Aorta (tissue), 5 donors: ENCODE results near the gene ZBTB40. TPM values are rescaled to one million over a fixed set of nuclear protein-coding genes. Genes with fewer than 3 reads are reported as not detected.

Experiments
- ATAC-seq: fragments of 200-7000 bp; cut with Tn5 transposase; one replicate; pipeline ENCODE4 v1.9.1; 2022; ENCODE audit warnings: moderate library complexity; ENCODE audit not compliant: low FRiP score
- DNase-seq, 2 donors: peaks; one replicate each; pipeline ENCODE4 v3.0.0-alpha.2; 2020
- H3K27ac ChIP-seq, 2 donors: one replicate each; pipeline ENCODE4 v1.5.1; 2013; ENCODE audit warnings: low read length in 2 of 2, mild to moderate bottlenecking in 2 of 2, moderate library complexity in 2 of 2, control low read depth in 1 of 2, inconsistent platforms in 1 of 2, low read depth in 1 of 2
- H3K27me3 ChIP-seq, 2 donors: one replicate each; pipeline ENCODE4 v1.6.1; 2013; ENCODE audit warnings: control low read depth in 1 of 2, low read length in 1 of 2, mild to moderate bottlenecking in 1 of 2, moderate library complexity in 1 of 2; ENCODE audit not compliant: insufficient read depth in 2 of 2, control insufficient read depth in 1 of 2
- H3K36me3 ChIP-seq, 2 donors: one replicate each; pipeline ENCODE4 v1.6.1; 2013; ENCODE audit warnings: control low read depth in 1 of 2, low read length in 1 of 2, mild to moderate bottlenecking in 1 of 2; ENCODE audit not compliant: insufficient read depth in 2 of 2, control insufficient read depth in 1 of 2
- H3K4me1 ChIP-seq, 2 donors: one replicate each; pipeline ENCODE4 v1.6.1; 2013; ENCODE audit warnings: low read length in 2 of 2, control low read depth in 1 of 2, mild to moderate bottlenecking in 1 of 2, moderate library complexity in 1 of 2; ENCODE audit not compliant: insufficient read depth in 2 of 2, control insufficient read depth in 1 of 2
- H3K4me3 ChIP-seq, 2 donors: one replicate each; pipeline ENCODE4 v1.5.1; 2013; ENCODE audit warnings: low read length in 2 of 2, control low read depth in 1 of 2, mild to moderate bottlenecking in 1 of 2
- H3K9me3 ChIP-seq: one replicate; pipeline ENCODE4 v1.6.1; 2013; ENCODE audit warnings: mild to moderate bottlenecking, low read length; ENCODE audit not compliant: control insufficient read depth
- WGBS, 2 donors: extraction: QIAGEN DNeasy Blood & Tissue Kit; methylation state at CpG; one replicate each; pipeline ENCODE4 v1.1.7; 2013; 5-methylcytosine and 5-hydroxymethylcytosine counted together
- intact Hi-C, 2 donors: fragments of 100-400 bp; cut with DNase I; formaldehyde crosslinking; loops; one replicate each; pipeline versions ENCODE4 v1.14.2 to v1.15.0; 2022
- polyA plus RNA-seq, 2 donors: library from polyadenylated mRNA; stranded (reverse); fragments of 200-250 nt; gene quantifications; one replicate each; pipeline ENCODE4 v1.2.3, GENCODE V29; 2013
- total RNA-seq, 2 donors: library from RNA; stranded (reverse); fragmentation: NEBNext Ultra II Directional; extraction: Animal tissue kit (Norgen Biotek cat#: 25700); gene quantifications; one replicate each; pipeline ENCODE4 v1.2.1, GENCODE V29; 2021
- donor health status: healthy with polysubstance abuse.
- donor health status: Bipolar disorder and iron deficiency.
- donor health status: DM: no; HTN: no; CAD: no.
- donor health status: DM: no; HTN: no; CAD: no.
- donor health status: DM: yes; HTN: yes; CAD: no.

Gene ZBTB40
- total and polyA plus RNA-seq, 4 donors = 4.4 to 24.9 (median 20.2) TPM

- no peak overlapping the region for H3K27ac ChIP-seq
- no peaks in the 10 kb centered on the region for H3K27me3 ChIP-seq
- no peaks in the 10 kb centered on the region for H3K9me3 ChIP-seq
- intact Hi-C loops = no loop called here
- H3K4me3 ChIP-seq = no peak overlapping the region
- no peak for DNase-seq
- no peaks in the 10 kb centered on the region for H3K36me3 ChIP-seq
- WGBS, 2 donors = 90 to 92% methylated on average over 34 of the region's 34 CpGs
- ATAC-seq = no peak
- no peaks in the 10 kb centered on the region for H3K4me1 ChIP-seq
These were observed 118.7 kb downstream of the ZBTB40 start for GRCh38 chr1:22570140-22570909.

GRCh38 chr1:22572818-22573217, 121.2 kb downstream of the ZBTB40 start:
- Histone ChIP-seq H3K36me3 (no peaks in the 10 kb centered on the region), H3K9me3 (no peaks in the 10 kb centered on the region), H3K27ac (no peak overlapping the region), H3K4me1 (no peaks in the 10 kb centered on the region), H3K27me3 (no peaks in the 10 kb centered on the region), H3K4me3 (no peak overlapping the region)
- intact Hi-C loops = no loop called here
- WGBS, 2 donors = 73 to 76% methylated on average over 9 of the region's 9 CpGs
- DNase-seq (no peak), ATAC-seq (no peak)

DNA sequence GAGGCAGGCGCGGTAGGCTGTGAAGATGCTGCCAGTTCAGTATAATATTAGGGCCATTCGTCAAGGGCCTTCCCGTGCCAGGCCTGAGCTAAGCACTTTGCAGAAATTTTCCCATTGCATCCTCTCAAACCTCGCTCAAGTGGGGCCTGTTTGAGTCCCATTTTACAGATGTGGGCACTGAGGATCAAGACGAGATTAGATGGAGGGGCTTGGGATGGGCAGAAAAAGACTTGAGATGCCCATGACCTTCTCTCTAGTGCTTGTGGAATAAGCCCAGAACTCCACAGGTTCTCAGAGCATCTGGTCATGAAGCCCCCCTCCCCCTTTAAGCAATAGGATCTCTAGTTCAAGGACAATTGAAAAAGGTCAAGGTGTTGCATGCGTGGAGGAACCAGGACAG, 121.6 kb downstream of the ZBTB40 start:
- no peaks in the 10 kb centered on the region for H3K9me3 ChIP-seq
- intact Hi-C loops = no loop called here
- 82 to 87% methylated on average over 7 of the region's 7 CpGs for WGBS, 2 donors
- no peaks in the 10 kb centered on the region for H3K4me1 ChIP-seq
- DNase-seq = no peak
- no peak overlapping the region for H3K27ac ChIP-seq
- ATAC-seq = no peak
- no peaks in the 10 kb centered on the region for H3K36me3 ChIP-seq
- H3K4me3 ChIP-seq = no peak overlapping the region
- no peaks in the 10 kb centered on the region for H3K27me3 ChIP-seq

- ATAC-seq (no peak), DNase-seq (no peak)
- H3K4me1 ChIP-seq = no peaks in the 10 kb centered on the region
- no peaks in the 10 kb centered on the region for H3K27me3 ChIP-seq
- no peaks in the 10 kb centered on the region for H3K9me3 ChIP-seq
- intact Hi-C loops = no loop called here
- H3K27ac ChIP-seq = no peak overlapping the region
- 59 to 65% methylated on average over 8 of the region's 8 CpGs for WGBS, 2 donors
- H3K4me3 ChIP-seq = no peak overlapping the region
- H3K36me3 ChIP-seq = no peaks in the 10 kb centered on the region
These were observed 124.0 kb downstream of the ZBTB40 start for GRCh38 chr1:22575532-22576149.

DNA sequence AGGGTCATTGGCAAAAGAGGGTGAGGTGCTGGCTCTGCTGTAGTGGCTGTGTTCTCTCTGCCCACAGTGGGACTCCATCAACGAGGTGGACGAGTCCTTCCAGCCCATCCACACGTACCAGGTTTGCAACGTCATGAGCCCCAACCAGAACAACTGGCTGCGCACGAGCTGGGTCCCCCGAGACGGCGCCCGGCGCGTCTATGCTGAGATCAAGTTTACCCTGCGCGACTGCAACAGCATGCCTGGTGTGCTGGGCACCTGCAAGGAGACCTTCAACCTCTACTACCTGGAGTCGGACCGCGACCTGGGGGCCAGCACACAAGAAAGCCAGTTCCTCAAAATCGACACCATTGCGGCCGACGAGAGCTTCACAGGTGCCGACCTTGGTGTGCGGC, 124.5 kb downstream of the ZBTB40 start:
- intact Hi-C loops = no loop called here
- H3K36me3 ChIP-seq = no peaks in the 10 kb centered on the region
- no peaks in the 10 kb centered on the region for H3K9me3 ChIP-seq
- ATAC-seq (no peak), DNase-seq (no peak)
- no peak overlapping the region for H3K27ac ChIP-seq
- H3K4me1 ChIP-seq = no peaks in the 10 kb centered on the region
- no peaks in the 10 kb centered on the region for H3K27me3 ChIP-seq
- no peak overlapping the region for H3K4me3 ChIP-seq
- WGBS, 2 donors = 91 to 93% methylated on average over 23 of the region's 23 CpGs

DNA sequence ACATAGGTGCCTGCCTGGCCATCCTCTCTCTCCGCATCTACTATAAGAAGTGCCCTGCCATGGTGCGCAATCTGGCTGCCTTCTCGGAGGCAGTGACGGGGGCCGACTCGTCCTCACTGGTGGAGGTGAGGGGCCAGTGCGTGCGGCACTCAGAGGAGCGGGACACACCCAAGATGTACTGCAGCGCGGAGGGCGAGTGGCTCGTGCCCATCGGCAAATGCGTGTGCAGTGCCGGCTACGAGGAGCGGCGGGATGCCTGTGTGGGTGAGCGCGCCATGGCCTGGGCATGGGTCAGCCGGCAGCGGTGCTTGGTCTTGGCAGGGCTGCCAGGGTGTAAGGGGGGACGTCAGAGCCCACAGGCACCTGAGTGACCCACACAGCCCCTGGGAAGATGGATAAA, 125.0 kb downstream of the ZBTB40 start:
- 92 to 94% methylated on average over 24 of the region's 24 CpGs for WGBS, 2 donors
- no peaks in the 10 kb centered on the region for H3K27me3 ChIP-seq
- no peaks in the 10 kb centered on the region for H3K36me3 ChIP-seq
- ATAC-seq (peak; percentile 37), DNase-seq (no peak)
- H3K27ac ChIP-seq = no peak overlapping the region
- no peaks in the 10 kb centered on the region for H3K9me3 ChIP-seq
- H3K4me3 ChIP-seq = no peak overlapping the region
- intact Hi-C loops = no loop called here
- H3K4me1 ChIP-seq = no peaks in the 10 kb centered on the region

DNA sequence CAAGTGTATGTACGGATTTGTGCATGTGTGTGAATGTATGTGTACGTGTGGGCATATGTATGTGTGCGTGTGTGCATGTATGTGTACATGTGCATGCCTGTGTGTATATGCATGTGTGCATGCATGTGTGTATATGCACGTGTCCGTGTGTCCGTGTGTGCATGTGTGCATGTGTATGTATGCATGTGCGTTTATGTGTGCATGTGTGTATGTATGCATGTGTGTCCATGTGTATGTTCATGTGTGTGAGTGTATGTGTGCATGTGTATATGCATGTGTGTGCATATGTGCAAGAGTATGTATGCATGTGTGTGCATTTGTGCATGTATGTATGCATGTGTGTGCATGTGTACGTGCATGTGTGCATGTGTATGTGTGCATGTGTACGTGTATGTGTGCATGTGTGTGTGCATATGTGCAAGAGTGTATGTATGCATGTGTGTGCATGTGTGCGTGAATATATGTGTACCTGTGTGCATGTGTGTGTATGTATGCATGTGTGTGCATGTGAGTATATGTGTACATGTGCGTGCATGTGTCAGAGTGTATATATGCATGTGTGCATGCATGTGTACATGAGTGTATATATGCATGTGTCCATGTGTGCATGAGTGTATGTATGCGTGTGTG, 127.2 kb downstream of the ZBTB40 start:
- Histone ChIP-seq H3K27me3 (no peaks in the 10 kb centered on the region), H3K4me3 (no peak overlapping the region), H3K4me1 (no peaks in the 10 kb centered on the region), H3K9me3 (no peaks in the 10 kb centered on the region), H3K36me3 (no peaks in the 10 kb centered on the region), H3K27ac (no peak overlapping the region)
- WGBS, 2 donors = 78 to 95% methylated on average over 12 of the region's 12 CpGs
- no peak for ATAC-seq
- intact Hi-C loops = no loop called here
- no peak for DNase-seq

DNA sequence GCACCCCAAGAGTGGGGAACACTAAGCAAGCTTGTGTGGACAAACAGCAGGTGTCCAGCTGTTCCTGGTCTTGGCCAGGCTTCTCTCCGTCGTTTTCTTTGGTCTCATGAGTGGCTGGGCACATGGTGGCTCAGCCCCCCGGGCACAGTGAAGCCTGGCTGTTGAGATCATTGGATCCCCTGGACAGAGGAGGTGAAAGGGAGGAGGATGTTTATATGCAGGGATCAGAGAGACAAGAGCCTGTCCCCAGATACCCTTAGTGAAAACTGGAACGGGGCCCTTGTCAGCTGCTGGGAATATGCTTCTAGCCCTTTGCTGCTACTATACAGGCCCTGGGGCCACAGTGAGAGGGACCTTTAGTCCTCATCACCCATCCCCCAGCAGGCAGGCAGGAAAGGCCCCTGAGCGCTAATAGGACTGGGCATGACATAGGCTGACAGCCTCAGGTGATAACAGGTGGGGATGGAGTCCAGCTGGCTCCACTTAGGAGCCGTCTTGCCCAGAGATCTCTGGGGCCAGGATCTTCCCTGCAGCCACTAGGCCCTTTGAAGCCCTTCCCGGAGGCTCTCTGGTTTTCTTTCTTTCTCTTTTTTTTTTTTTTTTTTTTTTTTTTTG, 128.0 kb downstream of the ZBTB40 start:
- Histone ChIP-seq H3K36me3 (no peaks in the 10 kb centered on the region), H3K27ac (no peak overlapping the region), H3K27me3 (no peaks in the 10 kb centered on the region), H3K4me3 (no peak overlapping the region), H3K9me3 (no peaks in the 10 kb centered on the region), H3K4me1 (no peaks in the 10 kb centered on the region)
- ATAC-seq (no peak), DNase-seq (no peak)
- WGBS, 2 donors = 59 to 61% methylated on average over 7 of the region's 7 CpGs
- intact Hi-C loops = no loop called here
